Fibroblast of lung (primary cell): ENCODE measurements around the gene ABCD4. TPM values are rescaled to one million over a fixed set of nuclear protein-coding genes. Genes with fewer than 3 reads are reported as not detected.

ENCODE experiments used
- DNase-seq, 2 donors: peaks; one replicate each; pipeline versions ENCODE4 v3.0.0 to v3.0.0-alpha.2; 2010; ENCODE audit warnings: low read depth in 2 of 2
- H2AFZ ChIP-seq: 2 replicates; pipeline ENCODE4 v1.5.1; 2012; ENCODE audit warnings: low read length, control low read depth, inconsistent platforms
- H3K27ac ChIP-seq: 2 replicates; pipeline ENCODE4 v1.5.1; 2011; ENCODE audit warnings: low read length, control low read depth; ENCODE audit not compliant: insufficient read depth
- H3K27me3 ChIP-seq: 2 replicates; pipeline ENCODE4 v1.5.1; 2011; ENCODE audit warnings: mild to moderate bottlenecking, low read length; ENCODE audit not compliant: control insufficient read depth, insufficient read depth
- H3K36me3 ChIP-seq: 2 replicates; pipeline ENCODE4 v1.5.1; 2011; ENCODE audit warnings: low read length; ENCODE audit not compliant: control insufficient read depth, insufficient read depth
- H3K4me1 ChIP-seq: 2 replicates; pipeline ENCODE4 v1.5.1; 2011; ENCODE audit warnings: low read length; ENCODE audit not compliant: control insufficient read depth, insufficient read depth; ENCODE audit errors: extremely low read depth
- H3K4me2 ChIP-seq: 2 replicates; pipeline ENCODE4 v1.5.1; 2011; ENCODE audit warnings: low read length, control low read depth; ENCODE audit not compliant: insufficient read depth; ENCODE audit errors: extremely low read depth
- H3K4me3 ChIP-seq, 4 experiments: fragments of 200-600 bp in 1 of 4; sonication (generic) in 1 of 4; replicated peaks in 1 of 4; 2 replicates each; pipeline ENCODE4 v1.5.1; 2011 to 2016; ENCODE audit warnings: low read length in 4 of 4, low read depth in 3 of 4, mild to moderate bottlenecking in 3 of 4, control low read depth in 2 of 4, inconsistent platforms in 1 of 4, mixed read lengths in 1 of 4; ENCODE audit not compliant: insufficient read depth in 1 of 4; ENCODE audit errors: control extremely low read depth in 1 of 4
- H3K79me2 ChIP-seq: 2 replicates; pipeline ENCODE4 v1.5.1; 2012; ENCODE audit warnings: mild to moderate bottlenecking, low read length, inconsistent platforms; ENCODE audit not compliant: control insufficient read depth, insufficient read depth
- H3K9ac ChIP-seq: 2 replicates; pipeline ENCODE4 v1.5.1; 2011; ENCODE audit warnings: mild to moderate bottlenecking, low read length, control low read depth; ENCODE audit not compliant: insufficient read depth
- H3K9me3 ChIP-seq: 2 replicates; pipeline ENCODE4 v1.5.1; 2012; ENCODE audit warnings: low read depth, low read length; ENCODE audit not compliant: control insufficient read depth, insufficient read depth
- H4K20me1 ChIP-seq: 2 replicates; pipeline ENCODE4 v1.5.1; 2011; ENCODE audit warnings: low read length; ENCODE audit not compliant: control insufficient read depth, insufficient read depth; ENCODE audit errors: extremely low read depth
- CTCF ChIP-seq, 2 donors: IDR thresholded peaks in 1 of 2; conservative IDR thresholded peaks in 1 of 2; 1 replicate in 1 of 2; 2 replicates in 1 of 2; pipeline ENCODE4 v1.5.1; 2011 to 2012; ENCODE audit warnings: low read length in 2 of 2, control low read depth in 1 of 2, inconsistent platforms in 1 of 2, low read depth in 1 of 2, mild to moderate bottlenecking in 1 of 2
- EZH2 ChIP-seq: IDR thresholded peaks from 2 replicates; pipeline ENCODE4 v1.5.1; 2012; ENCODE audit warnings: low read length, control low read depth, mild to moderate bottlenecking; ENCODE audit errors: missing control alignments
- polyA plus RNA-seq, 2 donors: library from polyadenylated mRNA; depleted of rRNA in 1 of 2; stranded (reverse) in 1 of 2; unstranded in 1 of 2; fragments of >200 nt; gene quantifications; 2 replicates each; pipeline ENCODE4 v1.2.1, GENCODE V29; 2011 to 2012; ENCODE audit warnings: missing spikeins in 1 of 2
- total RNA-seq: library from RNA; depleted of rRNA; stranded (reverse); fragments of >200 nt; gene quantifications from 2 replicates; pipeline ENCODE4 v1.2.1, GENCODE V29; 2014

ABCD4 gene
- total and polyA plus RNA-seq, 2 donors (not counting 1 experiment from before 2014, with no cell fraction given): 12.6 to 26.9 TPM

DNA sequence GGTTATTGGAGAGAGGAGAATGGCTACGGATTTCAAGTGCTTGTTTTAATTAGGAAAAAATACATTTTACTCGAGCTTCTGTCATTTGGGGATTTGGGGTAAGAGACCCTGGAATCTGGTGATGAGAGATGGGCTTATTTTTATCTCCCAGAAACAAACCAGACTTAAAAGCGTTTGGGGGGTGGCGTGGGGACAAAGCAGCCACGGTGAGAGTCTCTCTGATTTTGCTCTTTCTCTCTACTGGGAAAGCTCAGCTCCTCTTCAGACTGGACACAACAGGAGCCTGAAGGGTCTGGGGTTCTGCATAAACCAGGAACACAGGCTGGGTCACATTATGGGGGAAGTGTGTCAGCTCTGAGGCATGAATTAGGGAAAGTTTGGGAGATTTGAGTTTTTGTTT is 59.7 kb downstream of the ABCD4 start:
- Histone ChIP-seq H3K4me3 (no peak overlapping the region), H2AFZ (no peak overlapping the region), H3K27ac (no peak overlapping the region), H3K79me2 (no peaks in the 10 kb centered on the region), H3K4me1 (no peaks in the 10 kb centered on the region), H3K4me2 (no peak overlapping the region), H3K36me3 (no peaks in the 10 kb centered on the region), H3K9ac (no peak overlapping the region), H4K20me1 (no peaks in the 10 kb centered on the region), H3K27me3 (peaks cover 69% of the 10 kb centered on the region), H3K9me3 (no peaks in the 10 kb centered on the region)
- TF ChIP-seq EZH2: no peak
- no peak for TF ChIP-seq CTCF (conservative IDR thresholded peaks at IDR 0.05 in 1 of 2, IDR thresholded peaks at IDR 0.05 in 1 of 2; ENCODE audit: low read depth in 1 of 2, low read length in 2 of 2)
- no peak for DNase-seq

DNA sequence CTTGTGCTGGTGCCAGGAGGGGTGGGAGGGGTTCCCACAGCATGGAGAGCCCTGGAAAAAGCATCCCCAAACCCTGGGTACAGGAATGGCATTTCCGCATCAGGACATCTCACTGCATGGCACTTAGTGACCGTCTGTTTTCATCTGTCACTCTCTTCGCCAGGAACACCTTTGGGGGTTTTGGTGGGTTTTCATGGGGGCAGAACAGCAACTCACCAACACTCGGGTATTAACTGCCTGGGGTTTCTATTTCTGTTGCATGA is 60.0 kb downstream of the ABCD4 start:
- H4K20me1 ChIP-seq: no peaks in the 10 kb centered on the region
- H2AFZ ChIP-seq: no peak overlapping the region
- H3K27ac ChIP-seq: no peak overlapping the region
- H3K9me3 ChIP-seq: no peaks in the 10 kb centered on the region
- peaks cover 73% of the 10 kb centered on the region for H3K27me3 ChIP-seq
- no peak overlapping the region for H3K4me2 ChIP-seq
- no peak overlapping the region for H3K9ac ChIP-seq
- H3K4me1 ChIP-seq: no peaks in the 10 kb centered on the region
- DNase-seq: no peak
- no peak overlapping the region for H3K4me3 ChIP-seq
- H3K79me2 ChIP-seq: no peaks in the 10 kb centered on the region
- H3K36me3 ChIP-seq: no peaks in the 10 kb centered on the region
- TF ChIP-seq EZH2 (peak; percentile 43), CTCF (conservative IDR thresholded peaks at IDR 0.05 in 1 of 2, IDR thresholded peaks at IDR 0.05 in 1 of 2; ENCODE audit: low read depth in 1 of 2, low read length in 2 of 2) (no peak)

GRCh38 chr14:74242021-74242779 is 60.5 kb downstream of the ABCD4 start:
- Histone ChIP-seq H3K27me3 (peaks cover 77% of the 10 kb centered on the region), H3K9me3 (no peaks in the 10 kb centered on the region), H4K20me1 (no peaks in the 10 kb centered on the region)

More at GRCh38 chr14:74242021-74242779, 60.5 kb downstream of the ABCD4 start:
- no peaks in the 10 kb centered on the region for H3K36me3 ChIP-seq
- no peaks in the 10 kb centered on the region for H3K4me1 ChIP-seq
- no peak overlapping the region for H2AFZ ChIP-seq
- TF ChIP-seq CTCF (conservative IDR thresholded peaks at IDR 0.05 in 1 of 2, IDR thresholded peaks at IDR 0.05 in 1 of 2; ENCODE audit: low read depth in 1 of 2, low read length in 2 of 2) (no peak), EZH2 (no peak)
- no peaks in the 10 kb centered on the region for H3K79me2 ChIP-seq
- no peak overlapping the region for H3K9ac ChIP-seq
- no peak overlapping the region for H3K27ac ChIP-seq
- DNase-seq: peak in 1 of 2 donors; percentile 4
- no peak overlapping the region for H3K4me3 ChIP-seq
- no peak overlapping the region for H3K4me2 ChIP-seq
